ENCODE measurements around the gene CETN1. TPM values are rescaled to one million over a fixed set of nuclear protein-coding genes. Genes with fewer than 3 reads are reported as not detected.

CETN1 gene
- not detected in 2 replicates for total RNA-seq (2014; rRNA removed; shearing (Covaris generic))

- no peak for DNase-seq (ENCODE audit: low read depth)
Observed at GRCh38 chr18:580154-580553, at the start of gene CETN1. TSS of gene CETN1 (plus strand) at chr18:580380. CDS start at chr18:580409, 29 bp downstream.

GRCh38 chr18:532018-532417, 48.2 kb upstream of the CETN1 start:
- DNase-seq (ENCODE audit: low read depth): no peak

- no peak for DNase-seq (ENCODE audit: low read depth)
Observed at GRCh38 chr18:532632-533031, 47.5 kb upstream of the CETN1 start.

GRCh38 chr18:533995-534601, 46.1 kb upstream of the CETN1 start:
- DNase-seq (ENCODE audit: low read depth): no peak

GRCh38 chr18:543447-544078, 36.6 kb upstream of the CETN1 start:
- DNase-seq (ENCODE audit: low read depth): no peak

- no peak for DNase-seq (ENCODE audit: low read depth)
Observed at GRCh38 chr18:549967-550366, 30.2 kb upstream of the CETN1 start.

GRCh38 chr18:551404-552061, 28.6 kb upstream of the CETN1 start:
- DNase-seq (ENCODE audit: low read depth): no peak

- no peak for DNase-seq (ENCODE audit: low read depth)
Observed at GRCh38 chr18:555705-556457, 24.3 kb upstream of the CETN1 start.

GRCh38 chr18:564708-565561, 15.2 kb upstream of the CETN1 start:
- DNase-seq (ENCODE audit: low read depth): no peak

- no peak for DNase-seq (ENCODE audit: low read depth)
Observed at GRCh38 chr18:565562-566061, 14.6 kb upstream of the CETN1 start.

GRCh38 chr18:567122-567521, 13.1 kb upstream of the CETN1 start:
- no peak for DNase-seq (ENCODE audit: low read depth)

- no peak for DNase-seq (ENCODE audit: low read depth)
Observed at GRCh38 chr18:568731-569130, 11.4 kb upstream of the CETN1 start.

GRCh38 chr18:570256-570655, 9.9 kb upstream of the CETN1 start:
- DNase-seq (ENCODE audit: low read depth): no peak

GRCh38 chr18:570697-571096, 9.5 kb upstream of the CETN1 start:
- no peak for DNase-seq (ENCODE audit: low read depth)

- DNase-seq (ENCODE audit: low read depth): no peak
Observed at GRCh38 chr18:572091-572830, 7.9 kb upstream of the CETN1 start.

GRCh38 chr18:572831-573289, 7.3 kb upstream of the CETN1 start:
- no peak for DNase-seq (ENCODE audit: low read depth)

GRCh38 chr18:573385-573784, 6.8 kb upstream of the CETN1 start:
- no peak for DNase-seq (ENCODE audit: low read depth)

GRCh38 chr18:574149-574860, 5.9 kb upstream of the CETN1 start:
- no peak for DNase-seq (ENCODE audit: low read depth)

- no peak for DNase-seq (ENCODE audit: low read depth)
Observed at GRCh38 chr18:574865-575645, 5.1 kb upstream of the CETN1 start.

Data from Daoy (cell line).